Amniotic stem cell (primary cell): ENCODE data around the gene CDH4.

Experiments used
- DNase-seq: peaks from one replicate; lab custom pipeline; 2025; lab: John Stamatoyannopoulos, UW

CDH4 gene

GRCh38 chr20:61518424-61518951 is 266.4 kb downstream of the CDH4 start:
- DNase-seq: no peak

- no peak for DNase-seq
Observed at GRCh38 chr20:61519488-61519887, 267.4 kb downstream of the CDH4 start.

- DNase-seq: no peak
Observed at GRCh38 chr20:61520076-61520892, 268.2 kb downstream of the CDH4 start.

GRCh38 chr20:61520893-61521460 is 268.9 kb downstream of the CDH4 start:
- no peak for DNase-seq

- DNase-seq: no peak
Observed at GRCh38 chr20:61521687-61522420, 269.8 kb downstream of the CDH4 start.

GRCh38 chr20:61522498-61523090 is 270.5 kb downstream of the CDH4 start:
- no peak for DNase-seq

- no peak for DNase-seq
Observed at GRCh38 chr20:61523145-61523544, 271.1 kb downstream of the CDH4 start.

- DNase-seq: no peak
Observed at GRCh38 chr20:61524951-61525666, 273.0 kb downstream of the CDH4 start.

- no peak for DNase-seq
Observed at GRCh38 chr20:61525781-61526431, 273.8 kb downstream of the CDH4 start.

- DNase-seq: no peak
Observed at GRCh38 chr20:61526907-61527306, 274.8 kb downstream of the CDH4 start.

- no peak for DNase-seq
Observed at GRCh38 chr20:61527626-61528025, 275.6 kb downstream of the CDH4 start.

GRCh38 chr20:61528591-61528990 is 276.5 kb downstream of the CDH4 start:
- no peak for DNase-seq

- no peak for DNase-seq
Observed at GRCh38 chr20:61529354-61529753, 277.3 kb downstream of the CDH4 start.

- DNase-seq: no peak
Observed at GRCh38 chr20:61531553-61532345, 279.7 kb downstream of the CDH4 start.

GRCh38 chr20:61532736-61533135 is 280.7 kb downstream of the CDH4 start:
- DNase-seq: no peak

- DNase-seq: no peak
Observed at GRCh38 chr20:61533231-61533631, 281.2 kb downstream of the CDH4 start.

- DNase-seq: no peak
Observed at GRCh38 chr20:61534346-61534745, 282.3 kb downstream of the CDH4 start.

- DNase-seq: no peak
Observed at GRCh38 chr20:61535091-61535490, 283.0 kb downstream of the CDH4 start.

- DNase-seq: no peak
Observed at GRCh38 chr20:61535536-61535935, 283.5 kb downstream of the CDH4 start.

- DNase-seq: no peak
Observed at GRCh38 chr20:61535956-61536355, 283.9 kb downstream of the CDH4 start.
